Lower leg skin (tissue), 4 donors: ENCODE measurements around the gene KIF26B. TPM values are rescaled to one million over a fixed set of nuclear protein-coding genes. Genes with fewer than 3 reads are reported as not detected.

Experiments used
- DNase-seq, 2 donors: peaks; one replicate each; pipeline ENCODE4 v3.0.0-alpha.2; 2019; ENCODE audit warnings: low spot score in 2 of 2
- H3K4me3 ChIP-seq: fragments of 200-600 bp; sonication (generic); 2 replicates; pipeline ENCODE4 v1.5.1; 2017; ENCODE audit warnings: mild to moderate bottlenecking, low read depth; ENCODE audit not compliant: poor library complexity, severe bottlenecking
- CTCF ChIP-seq, 3 donors: fragments of 450-650 bp; IDR thresholded peaks; one replicate each; pipeline ENCODE4 v1.5.1; 2016; ENCODE audit warnings: antibody characterized with exemption in 3 of 3, mild to moderate bottlenecking in 3 of 3, moderate library complexity in 2 of 3
- POLR2A ChIP-seq, 2 donors: fragments of 450-650 bp; IDR thresholded peaks; one replicate each; pipeline ENCODE4 v1.6.1; 2016 to 2017; ENCODE audit warnings: antibody characterized with exemption in 2 of 2, mild to moderate bottlenecking in 1 of 2, moderate library complexity in 1 of 2
- WGBS, 2 donors: methylation state at CpG; one replicate each; pipeline ENCODE4 v1.1.5; 2018; 5-methylcytosine and 5-hydroxymethylcytosine counted together
- intact Hi-C: fragments of 100-400 bp; cut with DNase I; formaldehyde crosslinking; loops from one replicate; pipeline ENCODE4 v1.15.0; 2023; ENCODE audit warnings: low total_unique reads
- total RNA-seq, 4 donors: library from RNA; depleted of rRNA; stranded (reverse); fragments of >200 nt; gene quantifications; one replicate each; pipeline ENCODE4 v1.1.0, GENCODE V29; 2016

KIF26B gene
- total RNA-seq, 4 donors from 2014 or later = 3.9 to 6.6 (median 5.7) TPM

GRCh38 chr1:245156736-245157505 is 2.1 kb downstream of the KIF26B start:
- no peak overlapping the region for H3K4me3 ChIP-seq
- peak; percentile 17 to 80 for DNase-seq
- intact Hi-C loops = loop anchor here (10.0 kb wide), 1 partner anchor 1338 kb away; no protein-coding TSS in a partner anchor

GRCh38 chr1:245158913-245159312 is 4.1 kb downstream of the KIF26B start:
- DNase-seq = no peak
- TF ChIP-seq POLR2A (IDR thresholded peaks at IDR 0.05) = no peak
- no peak for TF ChIP-seq CTCF (IDR thresholded peaks at IDR 0.05)
- intact Hi-C loops = loop anchor here (10.0 kb wide), 1 partner anchor 1336 kb away; no protein-coding TSS in a partner anchor
- no peak overlapping the region for H3K4me3 ChIP-seq
- WGBS, 2 donors = 93 to 94% methylated on average over 3 of the region's 3 CpGs

More at GRCh38 chr1:245156736-245157505, 2.1 kb downstream of the KIF26B start:
- TF ChIP-seq POLR2A (IDR thresholded peaks at IDR 0.05) = no peak
- 8 to 12% methylated on average over 17 to 19 of the region's 44 CpGs for WGBS, 2 donors

- intact Hi-C loops = no loop called here
- WGBS, 2 donors = 40 to 45% methylated on average over 5 of the region's 5 CpGs
- peak in 1 of 2 donors; percentile 27 for DNase-seq
- TF ChIP-seq CTCF (IDR thresholded peaks at IDR 0.05) = no peak
- H3K4me3 ChIP-seq = no peak overlapping the region
These were observed 5.5 kb downstream of the KIF26B start for GRCh38 chr1:245160288-245160687.

- WGBS, 2 donors = 58 to 63% methylated on average over 6 of the region's 6 CpGs
- TF ChIP-seq CTCF (IDR thresholded peaks at IDR 0.05) (no peak), POLR2A (IDR thresholded peaks at IDR 0.05) (no peak)
- no peak for DNase-seq
- no peak overlapping the region for H3K4me3 ChIP-seq
- intact Hi-C loops = no loop called here
These were observed 6.1 kb downstream of the KIF26B start for GRCh38 chr1:245160741-245161400.

- no peak overlapping the region for H3K4me3 ChIP-seq
- DNase-seq = no peak
- intact Hi-C loops = no loop called here
- WGBS, 2 donors = 73 to 75% methylated on average over 8 of the region's 8 CpGs
- TF ChIP-seq POLR2A (IDR thresholded peaks at IDR 0.05) (no peak), CTCF (IDR thresholded peaks at IDR 0.05) (no peak)
These were observed 7.1 kb downstream of the KIF26B start for GRCh38 chr1:245161866-245162265.

GRCh38 chr1:245166471-245166885 is 11.7 kb downstream of the KIF26B start:
- intact Hi-C loops = no loop called here
- no peak for DNase-seq
- WGBS, 2 donors = 15 to 30% methylated on average over 10 of the region's 10 CpGs
- H3K4me3 ChIP-seq = no peak overlapping the region
- TF ChIP-seq POLR2A (IDR thresholded peaks at IDR 0.05) = no peak
- TF ChIP-seq CTCF (IDR thresholded peaks at IDR 0.05) = no peak
